ENCODE measurements around the gene UBE2E1.

Gene UBE2E1

DNA sequence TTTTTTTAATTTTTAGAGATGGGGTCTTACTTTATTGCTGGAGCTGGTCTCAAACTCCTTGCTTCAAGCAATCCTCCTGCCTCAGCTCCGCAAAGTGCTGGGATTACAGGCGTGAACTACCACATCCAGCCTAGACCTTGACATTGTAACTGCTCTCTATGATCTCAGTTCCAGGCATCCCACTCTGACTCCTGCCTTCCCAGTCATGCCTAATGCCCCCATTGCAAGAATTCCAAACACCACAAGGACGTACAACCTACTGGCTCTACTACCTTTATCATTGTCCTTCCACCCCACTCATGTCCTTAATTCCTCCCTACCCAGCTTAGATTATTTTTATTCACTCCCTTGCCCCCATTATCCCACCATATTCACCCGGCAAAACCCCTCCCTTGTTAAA, 89.4 kb downstream of the UBE2E1 start:
- no peaks in the 10 kb centered on the region; the same call in 1 of the 2 replicates for H3K9me3 ChIP-seq (ENCODE audit: insufficient read depth, low read depth, low read length)
- H4K20me1 ChIP-seq (ENCODE audit: insufficient read depth, low read length, poor library complexity, severe bottlenecking): no peaks in the 10 kb centered on the region
- TF ChIP-seq, protein P1, sequence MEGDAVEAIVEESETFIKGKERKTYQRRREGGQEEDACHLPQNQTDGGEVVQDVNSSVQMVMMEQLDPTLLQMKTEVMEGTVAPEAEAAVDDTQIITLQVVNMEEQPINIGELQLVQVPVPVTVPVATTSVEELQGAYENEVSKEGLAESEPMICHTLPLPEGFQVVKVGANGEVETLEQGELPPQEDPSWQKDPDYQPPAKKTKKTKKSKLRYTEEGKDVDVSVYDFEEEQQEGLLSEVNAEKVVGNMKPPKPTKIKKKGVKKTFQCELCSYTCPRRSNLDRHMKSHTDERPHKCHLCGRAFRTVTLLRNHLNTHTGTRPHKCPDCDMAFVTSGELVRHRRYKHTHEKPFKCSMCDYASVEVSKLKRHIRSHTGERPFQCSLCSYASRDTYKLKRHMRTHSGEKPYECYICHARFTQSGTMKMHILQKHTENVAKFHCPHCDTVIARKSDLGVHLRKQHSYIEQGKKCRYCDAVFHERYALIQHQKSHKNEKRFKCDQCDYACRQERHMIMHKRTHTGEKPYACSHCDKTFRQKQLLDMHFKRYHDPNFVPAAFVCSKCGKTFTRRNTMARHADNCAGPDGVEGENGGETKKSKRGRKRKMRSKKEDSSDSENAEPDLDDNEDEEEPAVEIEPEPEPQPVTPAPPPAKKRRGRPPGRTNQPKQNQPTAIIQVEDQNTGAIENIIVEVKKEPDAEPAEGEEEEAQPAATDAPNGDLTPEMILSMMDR (conservative IDR thresholded peaks at IDR 0.05; ENCODE audit: low read length): no peak
- no peaks in the 10 kb centered on the region for H3K4me1 ChIP-seq (ENCODE audit: insufficient read depth, low read length, poor library complexity, severe bottlenecking)
- H3K79me2 ChIP-seq (ENCODE audit: insufficient read depth, low read length): peaks cover 6% of the 10 kb centered on the region; the same call in 1 of the 2 replicates
- H3K4me2 ChIP-seq (ENCODE audit: low read depth, low read length, poor library complexity, severe bottlenecking): no peak overlapping the region
- H3F3A ChIP-seq (ENCODE audit: low read depth): no peaks in the 10 kb centered on the region
- H3K36me3 ChIP-seq (ENCODE audit: insufficient read depth, low read length): peaks cover 51% of the 10 kb centered on the region; the same call in 1 of the 2 replicates
- no peaks in the 10 kb centered on the region for H3K9me2 ChIP-seq (replicated peaks; ENCODE audit: low read depth, low read length)
- no peak overlapping the region for H2AFZ ChIP-seq (ENCODE audit: low read length)
- no peak overlapping the region for H3K9ac ChIP-seq (ENCODE audit: low read depth, low read length, poor library complexity, severe bottlenecking)
- H3K27me3 ChIP-seq (ENCODE audit: insufficient read depth, low read length, poor library complexity, severe bottlenecking): no peaks in the 10 kb centered on the region
- H3K4me3 ChIP-seq (ENCODE audit: low read length, poor library complexity, severe bottlenecking): no peak overlapping the region

DNA sequence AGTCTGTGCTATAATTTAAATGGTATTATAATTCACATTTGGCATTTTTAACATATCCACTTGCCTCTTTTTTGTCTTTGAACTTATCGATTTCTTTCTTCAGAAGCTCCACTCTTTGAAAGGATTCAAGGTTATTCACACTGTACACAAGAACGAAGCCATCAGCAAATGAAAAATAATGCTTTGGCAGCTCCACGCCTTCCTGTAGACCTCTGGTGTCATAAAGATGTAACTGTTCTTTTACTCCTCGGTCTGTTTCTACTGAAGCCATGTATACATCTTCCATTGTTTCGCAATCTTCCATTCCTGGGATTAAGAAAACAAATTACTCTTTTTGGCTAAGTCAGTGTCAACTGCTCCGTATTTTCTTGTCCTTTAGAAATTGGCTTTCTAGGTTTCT, 95.0 kb downstream of the UBE2E1 start:
- Histone ChIP-seq H4K20me1 (ENCODE audit: insufficient read depth, low read length, poor library complexity, severe bottlenecking) (no peaks in the 10 kb centered on the region), H3K4me3 (ENCODE audit: low read length, poor library complexity, severe bottlenecking) (no peak overlapping the region), H3K27me3 (ENCODE audit: insufficient read depth, low read length, poor library complexity, severe bottlenecking) (no peaks in the 10 kb centered on the region), H3F3A (ENCODE audit: low read depth) (no peaks in the 10 kb centered on the region), H3K9me2 (replicated peaks; ENCODE audit: low read depth, low read length) (no peaks in the 10 kb centered on the region), H3K79me2 (ENCODE audit: insufficient read depth, low read length) (no peaks in the 10 kb centered on the region), H3K9me3 (ENCODE audit: insufficient read depth, low read depth, low read length) (no peaks in the 10 kb centered on the region; the same call in 1 of the 2 replicates), H2AFZ (ENCODE audit: low read length) (no peak overlapping the region), H3K4me1 (ENCODE audit: insufficient read depth, low read length, poor library complexity, severe bottlenecking) (no peaks in the 10 kb centered on the region), H3K4me2 (ENCODE audit: low read depth, low read length, poor library complexity, severe bottlenecking) (no peak overlapping the region), H3K36me3 (ENCODE audit: insufficient read depth, low read length) (peaks cover 21% of the 10 kb centered on the region; the same call in 1 of the 2 replicates), H3K9ac (ENCODE audit: low read depth, low read length, poor library complexity, severe bottlenecking) (no peak overlapping the region)
- TF ChIP-seq EZH2phosphoT487 (IDR thresholded peaks at IDR 0.05; ENCODE audit: borderline replicate concordance): no peak
- TF ChIP-seq, protein P1 (conservative IDR thresholded peaks at IDR 0.05; ENCODE audit: low read length): no peak

DNA sequence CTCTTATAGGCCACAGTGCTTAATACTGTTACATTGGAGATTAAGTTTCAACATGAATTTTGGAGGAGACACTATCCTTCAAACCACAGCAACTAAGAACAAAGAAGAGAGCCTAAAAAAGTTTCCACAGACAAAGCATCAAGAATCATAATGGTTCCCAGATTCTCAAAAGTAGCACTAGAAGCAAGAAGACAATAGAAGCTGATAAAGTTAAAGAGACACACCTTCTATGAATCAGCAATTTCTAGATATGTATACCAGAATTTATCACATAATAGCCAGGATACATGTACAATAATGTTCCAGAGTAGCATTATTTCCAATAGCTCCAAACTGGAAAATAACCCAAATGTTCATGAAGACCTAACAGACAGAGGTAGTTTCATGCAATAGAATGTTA, 98.8 kb downstream of the UBE2E1 start:
- H3K79me2 ChIP-seq (ENCODE audit: insufficient read depth, low read length): no peaks in the 10 kb centered on the region
- no peaks in the 10 kb centered on the region for H3F3A ChIP-seq (ENCODE audit: low read depth)
- no peaks in the 10 kb centered on the region for H3K9me2 ChIP-seq (replicated peaks; ENCODE audit: low read depth, low read length)
- peaks cover 9% of the 10 kb centered on the region; the same call in 1 of the 2 replicates for H3K36me3 ChIP-seq (ENCODE audit: insufficient read depth, low read length)
- no peaks in the 10 kb centered on the region for H3K9me3 ChIP-seq (ENCODE audit: insufficient read depth, low read depth, low read length)
- H2AFZ ChIP-seq (ENCODE audit: low read length): no peak overlapping the region
- no peak overlapping the region for H3K4me2 ChIP-seq (ENCODE audit: low read depth, low read length, poor library complexity, severe bottlenecking)
- no peaks in the 10 kb centered on the region for H3K4me1 ChIP-seq (ENCODE audit: insufficient read depth, low read length, poor library complexity, severe bottlenecking)
- no peak overlapping the region for H3K4me3 ChIP-seq (ENCODE audit: low read length, poor library complexity, severe bottlenecking)
- no peaks in the 10 kb centered on the region for H3K27me3 ChIP-seq (ENCODE audit: insufficient read depth, low read length, poor library complexity, severe bottlenecking)
- H3K9ac ChIP-seq (ENCODE audit: low read depth, low read length, poor library complexity, severe bottlenecking): no peak overlapping the region
- TF ChIP-seq EZH2phosphoT487 (IDR thresholded peaks at IDR 0.05; ENCODE audit: borderline replicate concordance): no peak
- TF ChIP-seq, protein P1 (conservative IDR thresholded peaks at IDR 0.05; ENCODE audit: low read length): no peak
- no peaks in the 10 kb centered on the region for H4K20me1 ChIP-seq (ENCODE audit: insufficient read depth, low read length, poor library complexity, severe bottlenecking)
